ENCODE results near the gene HOXD9.

HOXD9 gene

DNA sequence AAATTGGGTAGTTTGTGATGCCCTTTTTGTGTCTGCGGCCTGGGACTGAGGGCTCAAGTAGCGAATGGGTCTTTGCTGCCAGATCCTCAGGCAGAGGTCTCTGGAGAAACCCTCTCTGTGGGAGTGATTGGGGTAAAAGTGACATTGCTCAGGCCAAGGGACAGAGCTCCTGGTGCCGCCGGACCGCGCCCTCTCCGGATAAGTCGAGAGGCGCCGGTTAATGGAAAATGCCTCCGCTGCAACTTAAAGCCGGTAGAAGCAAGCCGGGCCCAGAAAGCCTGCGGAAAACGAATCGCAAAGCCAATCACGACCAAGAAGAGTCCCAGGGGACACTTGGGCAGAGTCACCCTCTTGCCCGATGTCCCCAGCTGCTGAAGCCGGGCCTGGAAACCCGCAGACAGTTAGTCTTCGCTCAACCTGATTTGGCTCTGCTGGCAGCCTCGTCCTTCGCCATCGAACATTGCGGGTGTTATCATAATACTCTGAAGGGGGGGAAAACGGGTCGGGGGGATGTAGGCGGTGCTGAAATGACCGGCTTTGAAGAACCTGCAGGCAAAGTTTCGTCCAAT lies 23.3 kb upstream of the HOXD9 start:
- no peak for DNase-seq

- DNase-seq, result no peak
These were observed 22.6 kb upstream of the HOXD9 start, which contains the start of gene HOXD12 for GRCh38 chr2:176099728-176100546. HOXD12 (plus strand) TSS chr2:176099795; CDS start chr2:176099802, 7 bp downstream.

DNA sequence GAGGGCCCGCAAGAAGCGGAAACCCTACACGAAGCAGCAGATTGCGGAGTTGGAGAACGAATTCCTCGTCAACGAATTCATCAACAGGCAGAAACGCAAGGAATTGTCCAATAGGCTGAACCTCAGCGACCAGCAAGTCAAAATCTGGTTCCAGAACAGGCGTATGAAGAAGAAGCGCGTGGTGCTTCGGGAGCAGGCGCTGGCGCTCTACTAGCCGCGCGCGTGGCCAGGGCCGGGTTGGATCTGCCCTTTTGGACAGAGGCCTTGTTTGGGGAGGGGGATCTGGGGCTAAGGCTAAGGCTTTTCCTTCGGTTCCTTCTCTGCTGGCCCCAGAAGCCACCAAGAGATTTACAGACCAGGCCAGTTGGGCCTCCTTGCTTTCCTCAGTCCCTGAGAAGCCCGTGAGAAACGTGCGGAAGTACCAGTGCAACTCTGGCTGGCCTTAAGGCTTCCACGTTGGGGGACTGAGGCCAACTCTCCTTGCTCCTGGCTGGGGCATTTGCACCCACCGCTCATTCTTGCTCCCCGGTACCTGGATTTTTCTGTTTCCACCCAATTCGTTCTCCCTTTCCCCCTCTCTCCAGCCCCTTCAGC lies 21.9 kb upstream of the HOXD9 start:
- DNase-seq, result no peak

GRCh38 chr2:176101216-176101830 lies 21.2 kb upstream of the HOXD9 start:
- DNase-seq, result no peak

DNA sequence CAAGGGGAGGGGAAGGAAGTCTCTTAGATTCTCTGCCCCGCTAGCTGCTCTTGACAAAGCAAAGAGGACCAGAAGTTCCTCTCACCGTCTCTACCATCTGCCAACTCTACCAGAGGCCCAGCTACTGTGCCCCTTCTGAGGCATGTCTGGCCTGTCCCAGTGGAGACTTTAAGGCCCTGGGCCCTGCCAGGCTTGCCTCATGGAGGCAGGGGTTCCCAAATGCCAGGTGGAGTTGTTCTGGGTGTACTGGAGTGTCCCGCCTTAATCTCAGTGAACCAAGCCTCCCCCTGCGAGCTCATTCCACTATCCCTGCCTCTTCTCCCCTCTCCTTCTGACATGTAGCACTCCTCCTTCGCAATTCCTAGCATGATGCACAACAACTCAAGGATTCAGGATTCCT lies 20.7 kb upstream of the HOXD9 start:
- DNase-seq, result no peak

GRCh38 chr2:176102309-176102866 lies 20.1 kb upstream of the HOXD9 start:
- no peak for DNase-seq

- DNase-seq, result no peak
These were observed 19.3 kb upstream of the HOXD9 start for GRCh38 chr2:176103194-176103593.

GRCh38 chr2:176103742-176104315 lies 18.7 kb upstream of the HOXD9 start:
- no peak for DNase-seq

DNA sequence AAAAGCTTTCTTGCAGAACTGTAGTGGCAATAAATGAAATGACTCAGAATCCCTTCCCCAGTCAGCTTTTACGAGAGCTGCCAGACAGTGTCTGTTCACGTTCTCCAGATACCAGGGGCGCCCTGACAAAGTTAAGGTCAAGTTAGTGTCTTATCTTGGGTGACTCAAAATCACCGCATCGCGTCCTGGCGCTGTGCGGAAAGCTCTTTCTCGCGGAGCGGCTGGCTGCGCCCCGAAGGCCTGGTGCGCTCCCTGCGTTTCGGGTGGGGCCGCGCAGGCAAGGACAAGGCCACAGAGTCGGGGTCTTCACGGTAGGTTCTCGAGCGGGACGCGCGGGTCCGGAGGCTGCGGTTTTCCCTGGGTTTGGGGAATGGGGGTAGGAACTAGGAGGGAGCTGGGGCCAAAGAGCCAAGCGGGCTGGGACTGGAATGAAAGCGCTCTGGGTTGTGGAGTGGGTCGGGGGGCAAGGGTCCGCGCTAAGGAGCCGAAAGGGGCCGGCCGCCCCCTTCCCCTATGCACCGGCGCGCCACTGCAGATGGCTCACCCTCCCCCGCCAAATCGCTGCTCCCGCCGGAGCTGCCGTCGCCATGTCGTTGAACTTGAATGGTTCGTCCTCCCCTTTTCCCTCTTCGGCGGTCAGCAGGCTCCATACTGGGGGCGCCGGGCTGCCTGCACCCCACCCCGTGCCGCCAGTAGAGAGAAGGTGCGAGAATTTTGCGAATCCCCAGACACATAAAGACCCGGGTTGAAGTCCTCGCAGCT lies 18.0 kb upstream of the HOXD9 start:
- DNase-seq, result no peak

DNA sequence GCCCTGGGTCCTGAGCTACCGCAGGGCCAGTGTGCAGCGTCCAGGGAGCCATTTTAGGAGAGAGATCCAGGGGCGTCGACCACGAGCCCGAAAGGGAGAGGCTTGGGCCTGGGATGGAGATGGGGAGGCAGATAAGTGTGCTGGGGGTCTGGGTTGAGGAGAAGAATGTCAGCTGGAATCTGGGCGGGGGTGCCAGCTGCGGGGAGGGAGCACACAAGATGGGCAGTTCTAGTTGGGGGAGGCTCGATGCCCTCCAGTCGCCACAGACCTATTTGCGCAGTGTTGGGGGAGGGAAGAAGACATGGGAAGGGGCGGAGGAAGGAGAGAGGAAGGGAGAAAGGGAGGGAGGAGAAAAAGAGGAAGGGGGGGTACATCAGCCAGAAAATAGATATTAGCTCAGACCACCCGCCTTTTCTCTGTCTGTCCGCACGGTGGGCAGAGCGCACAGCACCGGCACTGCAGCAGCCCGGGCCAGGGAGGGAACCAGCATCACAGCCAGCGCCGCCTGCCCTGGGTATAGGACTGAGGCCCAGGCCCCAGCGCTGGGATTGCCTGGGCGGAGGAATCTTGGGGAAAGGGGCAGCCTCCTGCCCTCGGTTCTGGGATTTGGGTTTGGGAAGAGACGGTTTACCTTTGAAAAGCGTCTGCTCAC lies 17.3 kb upstream of the HOXD9 start:
- no peak for DNase-seq

- DNase-seq, result no peak
These were observed 16.6 kb upstream of the HOXD9 start for GRCh38 chr2:176105730-176106580.

DNA sequence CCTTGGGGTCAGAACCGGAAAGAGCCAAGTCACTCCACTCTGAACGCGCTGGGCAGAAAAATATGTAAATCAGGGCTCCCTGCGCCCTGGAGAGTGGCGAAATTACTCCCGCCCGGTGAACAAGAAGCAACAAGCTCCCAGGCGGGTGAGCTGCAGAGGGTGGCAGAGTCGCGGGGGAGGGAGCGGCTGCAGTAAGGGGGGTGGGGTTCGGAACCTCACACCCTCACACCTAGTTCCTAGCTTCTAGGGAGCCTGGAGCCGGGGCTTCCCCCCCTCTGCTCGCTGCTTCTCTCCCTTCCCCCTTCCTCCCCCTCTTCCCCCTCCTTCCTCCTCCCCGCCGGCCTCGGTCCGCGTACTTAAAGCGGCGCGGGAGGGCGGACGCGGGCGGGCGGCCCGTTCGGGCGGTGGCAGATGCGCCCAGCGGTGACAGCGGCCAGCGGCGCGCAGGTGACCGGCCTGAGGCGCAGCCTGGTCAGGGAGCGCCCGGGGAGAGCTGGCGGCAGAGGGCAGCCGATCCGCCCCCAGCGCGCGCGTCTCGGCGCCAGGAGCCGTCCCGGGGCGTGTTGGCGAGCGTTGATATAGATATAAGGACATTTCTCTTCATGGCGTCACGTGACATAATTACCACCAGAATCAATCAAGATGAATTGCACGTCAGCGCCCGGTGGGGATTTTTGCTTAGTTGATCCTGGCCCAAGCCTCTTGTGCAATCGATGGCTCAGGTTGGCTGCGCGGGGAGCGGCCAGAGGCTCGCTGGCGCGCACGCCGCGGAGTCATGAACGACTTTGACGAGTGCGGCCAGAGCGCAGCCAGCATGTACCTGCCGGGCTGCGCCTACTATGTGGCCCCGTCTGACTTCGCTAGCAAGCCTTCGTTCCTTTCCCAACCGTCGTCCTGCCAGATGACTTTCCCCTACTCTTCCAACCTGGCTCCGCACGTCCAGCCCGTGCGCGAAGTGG lies 15.7 kb upstream of the HOXD9 start, which contains the start of gene HOXD11:
HOXD11 (plus strand) TSS at position 700 of the 959 bp plus-strand sequence; CDS start at position 776, 76 bp downstream.
- peak; percentile 91 for DNase-seq

GRCh38 chr2:176107731-176108181 lies 14.8 kb upstream of the HOXD9 start:
- no peak for DNase-seq

DNA sequence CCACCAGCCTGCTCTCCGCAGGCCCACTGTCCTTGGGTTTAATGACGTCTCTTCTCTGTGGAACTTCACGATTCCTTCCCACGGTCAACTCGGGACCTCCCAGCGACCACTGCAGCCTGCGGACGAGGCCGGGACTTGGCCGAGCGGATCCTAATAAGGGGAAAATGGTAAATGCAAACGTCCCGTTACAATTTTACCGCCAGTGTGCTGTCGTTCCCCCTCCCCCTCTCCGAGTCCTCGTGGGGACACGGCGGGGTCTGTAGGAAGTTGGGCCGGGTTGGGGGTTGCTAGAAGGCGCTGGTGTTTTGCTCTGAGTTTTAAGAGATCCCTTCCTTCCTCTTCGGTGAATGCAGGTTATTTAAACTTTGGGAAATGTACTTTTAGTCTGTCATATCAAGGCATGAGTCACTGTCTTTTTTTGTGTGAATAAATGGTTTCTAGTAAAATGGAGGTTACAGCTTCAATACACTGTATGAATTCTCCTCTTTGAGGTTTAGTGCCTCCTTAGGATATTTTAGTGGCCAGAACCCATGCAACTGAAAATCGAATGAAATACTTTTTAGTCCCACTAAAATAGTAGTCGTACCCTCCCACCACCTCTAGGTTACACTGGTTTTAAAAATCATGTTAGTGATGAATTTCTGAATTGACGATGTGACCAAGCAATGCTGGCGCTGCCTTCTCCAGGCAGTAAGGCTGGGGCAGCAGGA lies 13.2 kb upstream of the HOXD9 start:
- DNase-seq, result no peak

DNA sequence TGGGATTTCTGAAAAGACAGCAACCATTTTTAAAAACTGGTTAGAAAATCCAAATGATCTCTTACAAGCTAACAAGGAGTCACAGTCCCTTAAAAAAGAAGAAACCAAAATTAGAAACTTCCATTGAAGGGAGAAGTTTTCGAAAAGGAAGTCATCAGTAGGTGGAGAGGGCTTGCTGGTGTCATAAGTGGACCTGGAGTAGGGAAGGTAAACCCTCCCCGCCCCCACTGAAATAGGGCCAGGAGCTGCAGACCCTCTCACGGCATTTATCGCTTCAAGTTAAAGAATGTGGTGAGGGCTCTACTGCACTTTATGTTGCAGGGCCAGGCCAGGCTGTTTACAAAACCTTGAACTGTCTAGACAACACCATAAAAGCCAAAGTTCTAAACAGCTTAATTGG lies 12.6 kb upstream of the HOXD9 start:
- DNase-seq, result no peak

DNA sequence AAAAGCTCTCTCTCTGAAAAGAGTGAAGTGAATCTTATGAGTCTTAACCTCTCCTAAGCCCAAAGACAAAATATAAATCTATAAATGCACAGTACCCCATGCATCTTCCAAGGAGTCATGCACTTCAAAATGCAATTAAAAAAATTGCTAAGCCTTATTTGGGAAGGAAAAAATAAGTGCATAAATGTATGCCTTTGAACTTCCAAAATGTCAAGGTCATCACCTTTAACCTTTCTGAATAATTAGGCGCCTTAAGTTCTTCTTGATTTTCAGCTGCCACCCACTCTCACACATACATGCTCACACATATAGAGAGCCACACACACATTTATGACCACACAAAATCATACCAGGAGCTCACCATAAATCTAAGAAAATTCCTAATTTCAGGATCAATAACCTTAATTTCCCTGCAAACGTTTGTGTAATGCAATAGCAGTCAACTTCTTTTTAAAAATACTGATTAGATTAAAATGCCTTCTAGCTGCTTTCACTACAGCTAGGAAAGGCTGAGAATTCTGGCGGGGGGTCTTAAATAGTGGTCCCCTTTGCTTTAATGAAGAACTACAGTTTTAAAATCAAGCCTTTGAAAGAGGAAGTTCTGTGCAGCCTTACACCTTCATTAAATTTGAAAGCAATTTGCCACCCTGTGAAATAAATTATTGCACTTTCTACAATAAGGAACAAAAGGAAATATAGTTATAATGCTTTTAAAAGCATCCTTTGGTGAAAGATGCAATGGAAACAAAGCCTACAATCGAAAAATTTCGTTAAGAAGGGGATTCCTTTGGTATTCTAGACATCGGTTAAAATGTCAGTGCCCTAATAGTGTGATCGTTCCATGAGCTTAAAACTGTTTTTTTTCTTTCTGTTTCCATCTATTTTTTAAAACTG lies 11.9 kb upstream of the HOXD9 start:
- no peak for DNase-seq

DNA sequence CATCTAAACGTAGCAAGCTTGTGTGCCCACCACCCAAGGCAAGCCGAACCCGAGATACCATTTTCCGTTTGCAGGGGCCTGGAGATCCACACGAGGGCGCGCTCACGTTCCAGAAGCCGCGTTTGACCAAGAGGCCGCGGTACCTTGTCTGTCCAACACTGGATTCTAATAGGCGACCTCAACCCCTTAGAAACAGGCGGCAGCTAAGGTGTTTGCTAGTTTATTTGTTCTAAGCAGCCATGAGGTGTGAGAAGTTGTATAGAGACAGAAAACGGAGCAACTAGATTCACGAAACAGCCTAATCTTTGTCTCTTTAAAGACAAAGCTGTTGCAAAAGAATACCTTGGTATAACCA lies 11.2 kb upstream of the HOXD9 start:
- peak; percentile 84 for DNase-seq
